SU-DHL-6 (cell line): ENCODE results near the gene ZNF575.

Source experiments
- CTCF ChIP-seq: fragments of 200-600 bp; sonication (generic); IDR thresholded peaks from one replicate; pipeline ENCODE4 v1.5.1; 2017; ENCODE audit warnings: antibody characterized with exemption, mild to moderate bottlenecking, low read length, moderate library complexity; ENCODE audit not compliant: insufficient read depth, poor library complexity, severe bottlenecking
- EZH2phosphoT487 ChIP-seq: fragments of 200-600 bp; sonication (generic), shearing (Covaris generic); conservative IDR thresholded peaks from 2 replicates; pipeline ENCODE4 v1.6.1; 2018; ENCODE audit warnings: mild to moderate bottlenecking, antibody characterized with exemption, low read length, moderate library complexity, mixed read lengths

- TF ChIP-seq CTCF = no peak
- no peak for TF ChIP-seq EZH2phosphoT487
Measured at GRCh38 chr19:43560687-43561086, 27.7 kb downstream of the ZNF575 start.
